Activated CD8-positive, alpha-beta memory T cell treated with anti-CD3 and anti-CD28 coated beads for 48 hours (primary cell): Measurements from ENCODE around the gene RUVBL1.

ENCODE experiments used
- DNase-seq, 3 experiments: peaks; one replicate each; pipeline ENCODE4 v3.0.0-alpha.2; 2020; ENCODE audit warnings: low read depth in 2 of 3, low spot score in 2 of 3

RUVBL1 gene

GRCh38 chr3:128068156-128068620 is 55.4 kb downstream of the RUVBL1 start:
- no peak for DNase-seq

- DNase-seq, result no peak
Measured at GRCh38 chr3:128067489-128067888, 56.1 kb downstream of the RUVBL1 start.

DNA sequence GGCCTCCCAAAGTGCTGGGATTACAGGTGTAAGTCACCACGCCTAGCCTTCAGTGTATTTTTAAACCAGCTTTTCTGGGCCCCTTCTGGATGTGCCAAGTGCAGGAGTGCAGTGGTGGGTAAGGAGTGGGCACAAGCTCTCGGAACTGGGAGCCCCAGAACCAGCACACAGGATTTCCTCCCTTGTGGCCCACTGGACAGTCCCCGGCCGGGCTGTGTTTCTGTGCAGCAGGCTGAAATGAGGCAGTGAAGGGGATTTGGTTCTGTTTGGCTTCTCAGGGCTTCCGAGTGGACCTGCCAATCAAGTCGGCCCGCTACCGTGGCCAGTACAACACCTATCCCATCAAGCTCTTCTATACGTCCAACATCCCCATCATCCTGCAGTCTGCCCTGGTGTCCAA is 56.9 kb downstream of the RUVBL1 start:
- no peak for DNase-seq

- DNase-seq, result no peak
Measured at GRCh38 chr3:128066114-128066513, 57.5 kb downstream of the RUVBL1 start.

DNA sequence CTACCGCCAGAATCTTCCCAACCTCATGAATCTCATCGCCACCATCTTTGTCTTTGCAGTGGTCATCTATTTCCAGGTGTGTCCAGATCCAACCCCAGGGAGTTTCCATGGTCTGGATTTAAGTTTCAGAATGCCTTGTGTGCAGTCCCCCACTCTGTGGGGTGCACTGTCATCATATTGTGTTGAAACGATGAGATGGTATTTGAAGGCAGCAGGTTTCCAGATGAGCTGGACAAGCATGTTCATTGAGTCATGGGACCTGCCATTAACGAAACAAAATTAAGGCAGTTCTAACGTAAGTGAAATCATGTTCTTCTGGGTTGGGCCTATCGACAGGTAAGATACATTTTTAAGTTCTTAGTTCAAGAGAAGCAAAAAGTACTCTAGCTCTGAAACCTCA is 58.6 kb downstream of the RUVBL1 start:
- no peak for DNase-seq

- no peak for DNase-seq
Measured at GRCh38 chr3:128063865-128064264, 59.7 kb downstream of the RUVBL1 start.

- no peak for DNase-seq
Measured at GRCh38 chr3:128062033-128062745, 61.4 kb downstream of the RUVBL1 start.

- DNase-seq, result no peak
Measured at GRCh38 chr3:128060473-128061381, 62.9 kb downstream of the RUVBL1 start.

- DNase-seq, result no peak
Measured at GRCh38 chr3:128056258-128056657, 67.4 kb downstream of the RUVBL1 start.

DNA sequence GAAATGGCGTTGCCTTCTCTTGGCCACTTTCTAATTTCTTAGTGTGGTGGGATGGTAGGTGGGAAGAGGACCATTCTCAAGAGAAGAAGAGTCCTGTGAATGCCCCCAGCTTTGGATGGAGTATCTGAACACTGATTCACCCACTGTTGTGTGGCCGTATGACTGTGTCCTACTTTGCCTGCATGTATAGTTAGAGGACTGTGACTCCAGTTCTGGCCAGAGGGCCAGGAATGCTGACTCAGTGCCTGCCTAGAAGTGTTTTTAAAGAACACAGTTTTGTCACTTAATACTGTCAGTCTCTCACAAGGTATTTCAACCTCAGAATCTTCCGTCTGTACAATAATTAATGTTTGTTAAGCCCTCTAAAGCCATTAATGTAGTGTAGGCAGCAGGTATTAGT is 69.2 kb downstream of the RUVBL1 start:
- no peak for DNase-seq

GRCh38 chr3:128053614-128054013 is 70.0 kb downstream of the RUVBL1 start:
- DNase-seq, result no peak

DNA sequence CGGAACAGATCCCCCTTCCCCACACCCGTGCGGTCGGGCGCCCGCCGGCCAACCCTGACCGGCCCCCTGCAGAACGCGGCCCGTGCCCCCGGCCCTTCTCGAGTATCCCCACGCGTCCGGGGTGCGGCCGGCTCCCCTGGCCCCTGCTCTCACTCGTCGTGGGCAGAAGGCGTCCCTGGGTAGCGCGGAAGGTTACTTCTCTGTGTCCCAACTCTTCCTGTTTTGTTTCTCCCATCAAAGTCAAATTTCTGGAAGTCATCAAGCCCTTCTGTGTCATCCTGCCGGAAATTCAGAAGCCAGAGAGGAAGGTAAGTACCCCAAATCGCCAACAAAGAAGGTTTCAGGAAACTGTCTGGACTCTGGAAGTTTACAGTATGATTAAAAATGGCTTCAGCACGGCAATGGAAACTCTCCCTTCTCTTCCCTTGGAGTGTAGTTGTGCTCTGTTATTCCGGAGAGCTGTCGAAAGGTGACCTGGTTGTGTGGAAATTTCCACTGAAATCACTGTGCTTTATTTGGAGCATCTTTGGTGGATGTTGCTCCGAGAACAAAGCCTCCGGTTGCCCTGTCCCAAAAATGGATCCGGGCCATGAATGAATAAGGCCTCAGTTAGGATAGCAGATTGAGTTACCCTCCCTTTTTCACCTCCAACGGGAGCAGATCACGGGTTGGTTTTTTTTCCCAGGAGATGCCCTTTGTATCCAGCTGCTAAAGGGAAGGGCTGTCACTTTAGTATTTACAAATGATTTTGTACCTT is 70.8 kb downstream of the RUVBL1 start:
- DNase-seq, result no peak

DNA sequence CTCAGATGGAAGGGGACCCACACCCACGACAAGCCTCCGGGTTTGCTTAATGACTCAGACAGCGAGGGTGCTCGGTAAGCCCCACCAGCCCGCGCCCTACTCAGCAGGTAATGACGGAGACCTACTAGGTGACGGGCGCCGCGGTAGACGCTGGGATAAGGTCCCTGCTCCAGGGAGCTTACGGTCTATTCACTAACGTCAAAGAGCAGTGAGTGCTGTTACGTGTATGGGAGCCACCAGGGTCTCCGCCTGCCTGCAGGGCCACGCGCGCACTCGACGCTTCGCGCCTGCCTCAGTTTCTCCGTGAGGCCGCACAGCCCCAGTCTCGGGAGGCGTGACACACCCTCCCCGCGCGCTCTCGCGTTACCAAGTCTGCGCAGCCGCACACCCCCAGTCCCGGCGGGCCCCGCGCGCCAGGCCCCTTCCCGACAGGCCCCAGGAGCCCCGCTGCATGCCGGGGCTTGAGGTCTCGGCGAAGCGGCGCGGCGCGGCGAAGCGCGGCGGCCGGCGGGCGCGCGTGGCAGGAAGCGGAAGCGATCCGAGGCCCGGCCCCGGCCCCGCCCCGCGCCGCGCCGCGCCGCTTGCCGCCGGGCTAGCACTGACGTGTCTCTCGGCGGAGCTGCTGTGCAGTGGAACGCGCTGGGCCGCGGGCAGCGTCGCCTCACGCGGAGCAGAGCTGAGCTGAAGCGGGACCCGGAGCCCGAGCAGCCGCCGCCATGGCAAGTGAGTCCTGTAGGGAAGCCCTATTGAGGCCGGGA is 71.6 kb downstream of the RUVBL1 start, which contains the start of gene SEC61A1:
Gene SEC61A1, plus strand, starts transcription at position 601 of the 758 bp plus-strand sequence. Its CDS starts 116 bp downstream, at position 717.
- peak; percentile 87 to 93 (median 88) for DNase-seq

DNA sequence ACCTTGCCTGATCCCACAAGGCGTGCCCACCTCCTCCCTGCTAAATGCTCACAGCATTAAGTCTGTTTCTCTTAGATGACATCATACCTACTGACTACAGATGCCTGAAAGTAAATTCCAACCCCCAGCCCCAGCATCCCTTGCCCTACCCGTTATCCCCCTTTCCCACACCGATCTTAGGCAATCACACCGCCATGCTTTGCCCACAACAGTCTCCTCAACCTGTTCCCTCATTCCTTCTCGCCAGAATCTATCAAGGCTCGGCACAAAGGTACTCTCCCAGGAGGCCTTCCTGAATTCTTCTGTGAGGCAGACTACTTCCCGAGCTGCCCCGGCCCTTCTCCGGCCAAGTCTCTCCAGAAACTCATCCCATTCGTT is 72.2 kb downstream of the RUVBL1 start:
- DNase-seq, result no peak

GRCh38 chr3:128050597-128050996 is 73.0 kb downstream of the RUVBL1 start:
- DNase-seq, result no peak

GRCh38 chr3:128041344-128041743 is 82.3 kb downstream of the RUVBL1 start:
- no peak for DNase-seq

DNA sequence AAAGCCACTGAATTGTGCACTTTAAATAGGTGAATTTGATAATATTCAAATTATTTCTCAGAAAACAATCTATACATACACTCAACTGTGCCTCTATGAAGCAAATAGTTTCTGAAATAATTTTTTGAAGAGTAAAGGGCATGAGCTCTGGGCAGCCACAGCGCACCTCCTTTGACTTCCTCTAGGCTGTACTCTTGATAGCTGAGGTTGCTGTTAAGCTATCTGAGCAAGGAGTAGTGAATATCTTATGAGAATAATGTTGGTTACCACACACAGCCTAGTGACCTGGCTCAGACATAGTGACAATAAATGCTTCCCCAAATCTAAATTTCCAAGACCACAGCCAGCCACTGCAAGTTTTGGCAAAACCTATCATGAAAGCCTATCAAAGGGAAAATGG is 83.0 kb downstream of the RUVBL1 start:
- no peak for DNase-seq

DNA sequence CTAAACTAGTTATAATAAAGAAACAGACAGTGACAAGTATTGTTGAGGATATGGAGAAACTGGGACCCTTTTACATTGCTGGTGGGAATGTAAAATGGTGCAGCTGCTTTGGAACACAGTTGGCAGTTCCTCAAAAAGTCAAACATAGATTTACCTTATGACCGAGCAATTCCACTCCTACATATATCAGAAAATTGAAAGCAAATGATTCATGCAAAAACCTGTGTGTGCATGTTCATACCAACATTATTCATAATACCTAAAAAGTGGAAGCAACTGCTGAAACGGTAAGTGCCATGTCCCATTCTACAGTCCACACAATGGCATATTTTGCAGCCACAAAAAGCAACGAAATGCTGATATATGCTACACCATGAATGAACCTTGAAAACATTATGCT is 83.6 kb downstream of the RUVBL1 start:
- no peak for DNase-seq

GRCh38 chr3:128036119-128036518 is 87.5 kb downstream of the RUVBL1 start:
- no peak for DNase-seq

GRCh38 chr3:128033102-128033501 is 90.5 kb downstream of the RUVBL1 start:
- DNase-seq, result no peak
